Osteoblast (primary cell): ENCODE data around the gene GPR108. TPM values are rescaled to one million over a fixed set of nuclear protein-coding genes. Genes with fewer than 3 reads are reported as not detected.

Experiments
- DNase-seq: peaks from one replicate; pipeline ENCODE4 v3.0.0; 2011; ENCODE audit warnings: low spot score, mixed read lengths; ENCODE audit not compliant: insufficient read length; ENCODE audit errors: missing footprints
- H2AFZ ChIP-seq: 2 replicates; pipeline ENCODE4 v1.6.0; 2011; ENCODE audit warnings: mild to moderate bottlenecking, low read length
- H3K27ac ChIP-seq: 2 replicates; pipeline ENCODE4 v1.5.1; 2011; ENCODE audit warnings: mild to moderate bottlenecking, low read depth, low read length, moderate library complexity
- H3K27me3 ChIP-seq: 2 replicates; pipeline ENCODE4 v1.6.0; 2012; ENCODE audit warnings: mild to moderate bottlenecking, control low read depth, inconsistent platforms, low read length, moderate library complexity; ENCODE audit not compliant: insufficient read depth
- H3K36me3 ChIP-seq: 2 replicates; pipeline ENCODE4 v1.5.1; 2011; ENCODE audit warnings: mild to moderate bottlenecking, low read length, control low read depth, moderate library complexity; ENCODE audit not compliant: insufficient read depth
- H3K4me1 ChIP-seq: 2 replicates; pipeline ENCODE4 v1.5.1; 2011; ENCODE audit warnings: mild to moderate bottlenecking, low read length, control low read depth, moderate library complexity; ENCODE audit not compliant: insufficient read depth
- H3K4me2 ChIP-seq: 2 replicates; pipeline ENCODE4 v1.6.0; 2011; ENCODE audit warnings: mild to moderate bottlenecking, low read length; ENCODE audit not compliant: insufficient read depth
- H3K4me3 ChIP-seq: fragments of 200-600 bp; sonication (generic); 3 replicates; pipeline ENCODE4 v1.5.1; 2012; ENCODE audit warnings: mild to moderate bottlenecking, low read length, inconsistent platforms; ENCODE audit not compliant: insufficient read depth
- H3K79me2 ChIP-seq: 2 replicates; pipeline ENCODE4 v1.6.0; 2012; ENCODE audit warnings: mild to moderate bottlenecking, low read length, control low read depth, inconsistent platforms; ENCODE audit not compliant: insufficient read depth
- H3K9me3 ChIP-seq: 2 replicates; pipeline ENCODE4 v1.5.1; 2011; ENCODE audit warnings: low read depth, low read length, control low read depth
- H4K20me1 ChIP-seq: 2 replicates; pipeline ENCODE4 v1.6.0; 2012; ENCODE audit warnings: mild to moderate bottlenecking, low read length, control low read depth; ENCODE audit not compliant: insufficient read depth
- total RNA-seq: library from RNA; depleted of rRNA; stranded (reverse); fragments of >200 nt; gene quantifications from 2 replicates; pipeline ENCODE4 v1.2.3, GENCODE V29; 2012
- TF ChIP-seq, protein P1 (sequence below): IDR thresholded peaks from 2 replicates; pipeline ENCODE4 v1.5.1; 2011; ENCODE audit warnings: mild to moderate bottlenecking, low read depth, low read length, moderate library complexity; ENCODE audit errors: extremely low read depth

The GPR108 gene
- total RNA-seq, 1 donor: 42.3 TPM

DNA sequence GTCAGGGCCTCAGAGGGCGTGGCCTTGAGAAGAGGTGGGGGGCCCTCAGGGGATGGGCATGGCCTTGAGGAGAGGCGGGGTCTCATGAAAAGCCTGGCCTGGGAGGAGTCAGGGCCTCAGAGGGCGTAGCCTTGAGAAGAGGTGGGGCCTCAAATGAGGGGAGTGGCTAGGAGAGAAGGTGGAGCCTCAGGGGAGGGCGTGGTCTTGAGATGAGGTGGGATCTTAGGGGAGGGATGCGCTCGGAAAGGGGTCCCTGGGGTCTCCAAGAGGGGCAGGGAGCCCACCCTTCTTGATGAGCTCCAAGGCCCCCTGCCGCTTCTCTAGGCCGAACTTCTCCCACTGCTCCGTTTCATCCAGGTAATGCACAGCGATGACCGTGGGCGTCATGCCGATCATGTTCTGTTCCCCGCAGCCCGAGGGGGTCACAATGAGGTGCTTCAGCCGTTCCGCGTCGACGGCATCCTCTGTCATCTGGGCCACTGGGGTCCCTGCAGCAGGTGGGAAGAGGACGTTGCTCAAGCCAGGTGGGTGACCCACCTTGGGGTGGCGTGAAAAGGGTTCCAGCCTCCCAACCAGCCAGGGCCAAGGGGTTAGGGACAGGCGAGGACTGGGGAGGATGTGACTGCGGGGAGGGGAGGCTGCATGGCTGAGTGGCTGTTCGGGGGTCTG, 43.1 kb downstream of the GPR108 start:
- Histone ChIP-seq H3K4me1 (no peaks in the 10 kb centered on the region), H3K27me3 (peaks cover 3% of the 10 kb centered on the region), H3K27ac (no peak overlapping the region), H4K20me1 (no peaks in the 10 kb centered on the region), H3K4me2 (no peak overlapping the region), H3K4me3 (no peak overlapping the region), H3K79me2 (no peaks in the 10 kb centered on the region), H3K9me3 (no peaks in the 10 kb centered on the region), H2AFZ (no peak overlapping the region), H3K36me3 (no peaks in the 10 kb centered on the region)
- no peak for DNase-seq
- TF ChIP-seq, protein P1, sequence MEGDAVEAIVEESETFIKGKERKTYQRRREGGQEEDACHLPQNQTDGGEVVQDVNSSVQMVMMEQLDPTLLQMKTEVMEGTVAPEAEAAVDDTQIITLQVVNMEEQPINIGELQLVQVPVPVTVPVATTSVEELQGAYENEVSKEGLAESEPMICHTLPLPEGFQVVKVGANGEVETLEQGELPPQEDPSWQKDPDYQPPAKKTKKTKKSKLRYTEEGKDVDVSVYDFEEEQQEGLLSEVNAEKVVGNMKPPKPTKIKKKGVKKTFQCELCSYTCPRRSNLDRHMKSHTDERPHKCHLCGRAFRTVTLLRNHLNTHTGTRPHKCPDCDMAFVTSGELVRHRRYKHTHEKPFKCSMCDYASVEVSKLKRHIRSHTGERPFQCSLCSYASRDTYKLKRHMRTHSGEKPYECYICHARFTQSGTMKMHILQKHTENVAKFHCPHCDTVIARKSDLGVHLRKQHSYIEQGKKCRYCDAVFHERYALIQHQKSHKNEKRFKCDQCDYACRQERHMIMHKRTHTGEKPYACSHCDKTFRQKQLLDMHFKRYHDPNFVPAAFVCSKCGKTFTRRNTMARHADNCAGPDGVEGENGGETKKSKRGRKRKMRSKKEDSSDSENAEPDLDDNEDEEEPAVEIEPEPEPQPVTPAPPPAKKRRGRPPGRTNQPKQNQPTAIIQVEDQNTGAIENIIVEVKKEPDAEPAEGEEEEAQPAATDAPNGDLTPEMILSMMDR: no peak

DNA sequence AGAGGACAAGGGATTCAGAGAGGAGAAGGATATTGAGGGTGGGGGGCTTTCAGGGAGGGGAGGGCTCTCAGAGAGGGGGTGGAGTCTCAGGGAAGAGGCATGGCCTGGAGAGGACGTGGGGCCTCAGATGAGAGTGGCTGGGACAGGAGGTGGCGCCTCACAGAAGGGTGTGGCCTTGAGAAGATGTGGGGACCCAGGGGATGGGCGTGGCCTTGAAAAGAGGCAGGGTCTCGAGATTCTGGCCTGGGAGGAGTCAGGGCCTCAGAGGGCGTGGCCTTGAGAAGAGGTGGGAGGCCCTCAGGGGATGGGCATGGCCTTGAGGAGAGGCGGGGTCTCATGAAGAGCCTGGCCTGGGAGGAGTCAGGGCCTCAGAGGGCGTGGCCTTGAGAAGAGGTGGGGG, 43.7 kb downstream of the GPR108 start:
- no peaks in the 10 kb centered on the region for H3K9me3 ChIP-seq
- H3K79me2 ChIP-seq: no peaks in the 10 kb centered on the region
- no peak overlapping the region for H2AFZ ChIP-seq
- no peak overlapping the region for H3K4me3 ChIP-seq
- H3K4me1 ChIP-seq: no peaks in the 10 kb centered on the region
- H3K27me3 ChIP-seq: peaks cover 3% of the 10 kb centered on the region
- no peak for DNase-seq
- TF ChIP-seq, protein P1: no peak
- H4K20me1 ChIP-seq: no peaks in the 10 kb centered on the region
- no peaks in the 10 kb centered on the region for H3K36me3 ChIP-seq
- no peak overlapping the region for H3K4me2 ChIP-seq
- H3K27ac ChIP-seq: no peak overlapping the region

DNA sequence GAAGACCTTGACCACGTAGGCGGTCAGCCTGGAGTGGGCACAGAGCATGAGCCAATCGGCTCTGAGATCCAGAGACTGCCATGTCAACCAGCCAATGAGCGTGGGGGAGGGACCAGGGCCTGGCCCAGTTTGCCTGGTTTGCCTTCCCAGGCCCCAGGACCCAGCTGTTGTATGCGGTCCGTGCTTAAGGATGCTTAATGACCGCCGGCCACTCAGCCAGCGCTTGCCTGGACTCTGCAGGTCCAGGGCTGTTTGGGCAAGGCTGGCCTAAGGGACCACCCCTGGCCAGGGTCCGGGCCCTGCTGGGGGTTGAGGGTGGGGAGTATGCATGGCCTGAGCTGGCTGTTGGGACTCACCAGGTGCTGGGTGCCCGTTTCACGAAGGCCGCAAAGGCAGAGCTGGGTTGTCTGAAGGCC, 44.3 kb downstream of the GPR108 start:
- no peaks in the 10 kb centered on the region for H3K4me1 ChIP-seq
- no peaks in the 10 kb centered on the region for H3K36me3 ChIP-seq
- H2AFZ ChIP-seq: no peak overlapping the region
- no peaks in the 10 kb centered on the region for H3K79me2 ChIP-seq
- DNase-seq: no peak
- H3K4me3 ChIP-seq: no peak overlapping the region
- no peaks in the 10 kb centered on the region for H3K9me3 ChIP-seq
- TF ChIP-seq, protein P1: no peak
- H3K4me2 ChIP-seq: no peak overlapping the region
- H3K27ac ChIP-seq: no peak overlapping the region
- H4K20me1 ChIP-seq: no peaks in the 10 kb centered on the region
- H3K27me3 ChIP-seq: peaks cover 3% of the 10 kb centered on the region

DNA sequence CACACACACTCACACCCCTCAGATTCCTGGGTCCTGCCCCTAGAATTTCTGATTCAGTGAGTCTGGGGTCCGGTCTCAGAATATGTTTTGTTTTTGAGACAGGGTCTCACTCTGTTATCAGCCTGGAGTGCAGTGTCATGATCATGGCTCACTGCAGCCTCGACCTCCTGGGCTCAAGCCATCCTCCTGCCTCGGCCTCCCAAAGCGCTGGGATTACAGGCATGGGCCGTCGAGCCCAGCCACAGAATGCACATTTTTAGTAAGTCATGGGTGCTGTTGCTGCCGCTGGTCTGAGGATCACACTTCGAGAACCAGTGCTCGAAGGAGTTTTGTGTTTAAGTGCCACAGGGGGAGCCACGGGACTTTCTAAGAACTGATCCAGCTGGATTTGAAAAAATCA, 45.4 kb downstream of the GPR108 start:
- Histone ChIP-seq H3K4me1 (no peaks in the 10 kb centered on the region), H3K9me3 (no peaks in the 10 kb centered on the region), H3K27ac (no peak overlapping the region), H3K4me2 (no peak overlapping the region), H3K79me2 (no peaks in the 10 kb centered on the region), H3K4me3 (no peak overlapping the region), H3K27me3 (peaks cover 3% of the 10 kb centered on the region), H3K36me3 (no peaks in the 10 kb centered on the region), H2AFZ (no peak overlapping the region), H4K20me1 (no peaks in the 10 kb centered on the region)
- no peak for DNase-seq
- TF ChIP-seq, protein P1: no peak
